Ishikawa (cell line): ENCODE results near the gene ARHGAP22.

Experiments
- CEBPB ChIP-seq: IDR thresholded peaks from 2 replicates; pipeline ENCODE4 v1.6.1; 2012
- CREB1 ChIP-seq: IDR thresholded peaks from 2 replicates; pipeline ENCODE4 v1.6.1; 2012; ENCODE audit warnings: low read depth
- EGR1 ChIP-seq: IDR thresholded peaks from 2 replicates; pipeline ENCODE4 v1.6.1; 2012
- EP300 ChIP-seq: IDR thresholded peaks from 2 replicates; pipeline ENCODE4 v1.6.1; 2012; ENCODE audit warnings: borderline replicate concordance
- FOXM1 ChIP-seq: IDR thresholded peaks from 2 replicates; pipeline ENCODE4 v1.6.1; 2012; ENCODE audit warnings: low read depth, borderline replicate concordance
- MAX ChIP-seq: IDR thresholded peaks from 2 replicates; pipeline ENCODE4 v1.6.1; 2012
- NFIC ChIP-seq: IDR thresholded peaks from 2 replicates; pipeline ENCODE4 v1.6.1; 2012
- RAD21 ChIP-seq: IDR thresholded peaks from 2 replicates; pipeline ENCODE4 v1.6.1; 2012; ENCODE audit warnings: low read depth
- REST ChIP-seq: IDR thresholded peaks from 2 replicates; pipeline ENCODE4 v1.6.1; 2012; ENCODE audit warnings: low read depth, mild to moderate bottlenecking
- TAF1 ChIP-seq: IDR thresholded peaks from 2 replicates; pipeline ENCODE4 v1.6.1; 2012; ENCODE audit warnings: low read depth, mild to moderate bottlenecking
- TCF12 ChIP-seq: IDR thresholded peaks from 2 replicates; pipeline ENCODE4 v1.6.1; 2012; ENCODE audit warnings: low read depth
- TEAD4 ChIP-seq: IDR thresholded peaks from 2 replicates; pipeline ENCODE4 v1.6.1; 2012
- USF1 ChIP-seq: IDR thresholded peaks from 2 replicates; pipeline ENCODE4 v1.6.1; 2012
- YY1 ChIP-seq: IDR thresholded peaks from 2 replicates; pipeline ENCODE4 v1.6.1; 2012; ENCODE audit warnings: low read depth
- ZBTB7A ChIP-seq: IDR thresholded peaks from 2 replicates; pipeline ENCODE4 v1.6.1; 2012; ENCODE audit warnings: low read depth

Gene ARHGAP22

GRCh38 chr10:48467669-48468068 is 137.2 kb downstream of the ARHGAP22 start:
- no peak for TF ChIP-seq FOXM1
- no peak for TF ChIP-seq REST

- no peak for TF ChIP-seq MAX
- no peak for TF ChIP-seq RAD21
- no peak for TF ChIP-seq TEAD4
- TF ChIP-seq CREB1: no peak
- TF ChIP-seq TAF1: no peak
- no peak for TF ChIP-seq TCF12
- no peak for TF ChIP-seq YY1
- no peak for TF ChIP-seq EP300
- TF ChIP-seq ZBTB7A: no peak
- no peak for TF ChIP-seq EGR1
- TF ChIP-seq NFIC: no peak
- TF ChIP-seq REST: no peak
- TF ChIP-seq CEBPB: no peak
- TF ChIP-seq USF1: no peak
- no peak for TF ChIP-seq FOXM1
Observed at GRCh38 chr10:48466611-48467240, 138.1 kb downstream of the ARHGAP22 start.

GRCh38 chr10:48465860-48466521 is 138.9 kb downstream of the ARHGAP22 start:
- TF ChIP-seq RAD21 (no peak), REST (no peak), YY1 (no peak), TCF12 (no peak), EP300 (no peak), NFIC (no peak), FOXM1 (no peak), ZBTB7A (no peak), EGR1 (no peak), USF1 (no peak), CREB1 (no peak), CEBPB (no peak), TAF1 (no peak), TEAD4 (no peak)

GRCh38 chr10:48464871-48465736 is 139.8 kb downstream of the ARHGAP22 start:
- TF ChIP-seq EP300 (no peak), RAD21 (no peak), NFIC (no peak), REST (no peak), EGR1 (no peak), CREB1 (no peak), TAF1 (no peak), TCF12 (no peak), USF1 (no peak), FOXM1 (no peak), CEBPB (no peak), TEAD4 (no peak), ZBTB7A (no peak), MAX (no peak), YY1 (no peak)
